Measurements from ENCODE around the gene WDR82.

WDR82 gene

GRCh38 chr3:52220380-52221026 lies 57.9 kb downstream of the WDR82 start:
- DNase-seq (ENCODE audit: insufficient read length, low spot score) (peak; percentile 94), FAIRE-seq (no peak)
- peak; percentile 96 for TF ChIP-seq CTCF (IDR thresholded peaks at IDR 0.05; ENCODE audit: insufficient read depth, missing control alignments)

- no peak for TF ChIP-seq CTCF (IDR thresholded peaks at IDR 0.05; ENCODE audit: insufficient read depth, missing control alignments)
- FAIRE-seq, result no peak
- DNase-seq (ENCODE audit: insufficient read length, low spot score), result no peak
These were observed 59.4 kb downstream of the WDR82 start for GRCh38 chr3:52218937-52219650.

- no peak for TF ChIP-seq CTCF (IDR thresholded peaks at IDR 0.05; ENCODE audit: insufficient read depth, missing control alignments)
- FAIRE-seq (no peak), DNase-seq (ENCODE audit: insufficient read length, low spot score) (no peak)
These were observed 60.0 kb downstream of the WDR82 start for GRCh38 chr3:52218454-52218853.

GRCh38 chr3:52218026-52218425 lies 60.4 kb downstream of the WDR82 start:
- no peak for DNase-seq (ENCODE audit: insufficient read length, low spot score)
- no peak for TF ChIP-seq CTCF (IDR thresholded peaks at IDR 0.05; ENCODE audit: insufficient read depth, missing control alignments)
- no peak for FAIRE-seq

GRCh38 chr3:52217409-52217805 lies 61.0 kb downstream of the WDR82 start:
- TF ChIP-seq CTCF (IDR thresholded peaks at IDR 0.05; ENCODE audit: insufficient read depth, missing control alignments), result no peak
- DNase-seq (ENCODE audit: insufficient read length, low spot score), result no peak
- no peak for FAIRE-seq

GRCh38 chr3:52216585-52217408 lies 61.7 kb downstream of the WDR82 start:
- DNase-seq (ENCODE audit: insufficient read length, low spot score), result no peak
- TF ChIP-seq CTCF (IDR thresholded peaks at IDR 0.05; ENCODE audit: insufficient read depth, missing control alignments), result no peak
- no peak for FAIRE-seq

Data from D721Med (cell line).